SIG-M5 treated with dmso at 0.1 percent for 504 hours (cell line): Measurements from ENCODE around the gene PCNX1.
A peak's percentile ranks its signal among the peaks of the same experiment; 100 is the strongest.
"Not testable (repeated sequence)": the region's sequence is repeated elsewhere in the genome, so short reads cannot be mapped to it uniquely, and the experiment has no call there.

ENCODE experiments used
- DNase-seq: peaks from one replicate; lab custom pipeline; 2025; ENCODE audit not compliant: unreplicated experiment; lab: John Stamatoyannopoulos, UW

Gene PCNX1

DNA sequence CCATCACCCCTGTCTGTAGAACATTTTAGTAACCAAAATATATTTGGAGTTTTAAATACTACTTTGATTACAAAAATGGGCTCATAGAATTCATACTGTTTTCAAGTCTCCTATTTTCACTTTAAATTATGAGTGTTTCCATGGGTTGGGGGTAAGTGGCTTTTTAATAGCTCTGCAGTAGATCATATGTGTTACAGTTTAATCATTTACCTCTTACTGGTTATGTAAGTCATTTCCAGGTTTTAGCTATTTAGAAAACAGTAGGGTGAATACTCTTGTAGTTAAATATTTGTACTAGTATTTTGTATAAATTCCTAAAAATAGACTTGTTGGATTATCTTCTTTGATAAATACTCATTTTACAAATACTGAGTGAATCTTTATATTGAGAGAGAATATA is 8.2 kb downstream of the PCNX1 start:
- no peak for DNase-seq

GRCh38 chr14:70916300-70916699 is 9.0 kb downstream of the PCNX1 start:
- no peak for DNase-seq

- no peak for DNase-seq
These were observed 9.5 kb downstream of the PCNX1 start for GRCh38 chr14:70916799-70917198.

- DNase-seq = no peak
These were observed 10.4 kb downstream of the PCNX1 start for GRCh38 chr14:70917633-70918032.

GRCh38 chr14:70919774-70920173 is 12.5 kb downstream of the PCNX1 start:
- peak; percentile 42 for DNase-seq

- DNase-seq = no peak
These were observed 13.3 kb downstream of the PCNX1 start for GRCh38 chr14:70920608-70921007.

DNA sequence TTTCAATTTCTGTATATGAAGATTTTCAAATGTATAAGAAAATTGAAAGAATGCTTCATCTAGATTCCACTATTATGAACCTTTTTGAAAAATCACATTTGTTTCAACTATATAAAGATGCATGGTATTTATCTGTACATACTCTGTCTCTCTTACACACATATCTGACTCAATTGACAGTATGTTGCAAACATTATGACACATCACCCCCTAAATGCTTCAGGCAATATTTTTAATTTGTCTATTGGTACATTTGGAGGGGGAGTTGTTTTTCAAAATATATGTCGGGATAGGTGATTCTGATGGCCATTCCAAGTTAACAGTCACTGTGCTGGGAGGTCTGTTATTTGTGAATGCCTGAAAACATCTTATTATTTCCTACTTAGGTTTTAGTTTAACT is 14.4 kb downstream of the PCNX1 start:
- DNase-seq = no peak

GRCh38 chr14:70924521-70924920 is 17.3 kb downstream of the PCNX1 start:
- DNase-seq = no peak

- no peak for DNase-seq
These were observed 19.1 kb downstream of the PCNX1 start for GRCh38 chr14:70926235-70926830.

DNA sequence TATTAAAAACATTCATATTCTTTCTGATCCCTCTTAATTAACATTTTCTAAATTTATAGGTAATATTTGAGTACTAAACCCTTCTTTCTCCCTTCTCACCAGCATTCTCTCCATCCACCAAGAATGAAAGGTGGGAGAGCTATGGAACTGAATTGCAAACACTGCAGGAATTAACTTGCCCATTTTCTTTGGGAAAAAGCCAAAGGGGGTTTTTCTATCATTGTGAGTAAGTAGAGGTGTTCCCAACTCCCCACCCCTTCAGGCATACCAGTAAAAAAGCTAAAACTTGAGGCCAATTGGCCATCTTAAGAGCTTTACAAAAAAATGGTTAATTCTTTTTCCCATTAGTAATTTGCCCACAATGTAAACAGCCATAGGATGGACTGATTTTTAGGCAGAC is 23.7 kb downstream of the PCNX1 start:
- DNase-seq = no peak

DNA sequence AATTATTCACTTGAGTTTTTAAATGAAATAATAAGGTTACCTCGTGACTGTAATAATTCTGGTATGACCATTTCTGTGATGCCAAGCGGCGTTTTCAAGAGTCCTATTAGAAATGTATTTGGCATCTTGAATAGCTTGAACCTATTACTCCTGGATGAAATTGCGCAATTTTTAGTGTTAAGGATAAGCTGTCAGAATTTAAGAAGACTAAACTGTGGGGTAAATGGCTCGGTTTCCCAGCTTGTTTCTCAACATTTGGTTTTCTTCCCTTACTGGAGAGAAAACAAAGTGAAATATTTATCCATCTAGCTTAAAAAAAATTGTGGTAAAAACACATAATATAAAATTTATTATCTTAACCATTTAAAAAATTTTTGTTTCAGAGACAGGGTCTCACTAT is 26.8 kb downstream of the PCNX1 start:
- DNase-seq = no peak

DNA sequence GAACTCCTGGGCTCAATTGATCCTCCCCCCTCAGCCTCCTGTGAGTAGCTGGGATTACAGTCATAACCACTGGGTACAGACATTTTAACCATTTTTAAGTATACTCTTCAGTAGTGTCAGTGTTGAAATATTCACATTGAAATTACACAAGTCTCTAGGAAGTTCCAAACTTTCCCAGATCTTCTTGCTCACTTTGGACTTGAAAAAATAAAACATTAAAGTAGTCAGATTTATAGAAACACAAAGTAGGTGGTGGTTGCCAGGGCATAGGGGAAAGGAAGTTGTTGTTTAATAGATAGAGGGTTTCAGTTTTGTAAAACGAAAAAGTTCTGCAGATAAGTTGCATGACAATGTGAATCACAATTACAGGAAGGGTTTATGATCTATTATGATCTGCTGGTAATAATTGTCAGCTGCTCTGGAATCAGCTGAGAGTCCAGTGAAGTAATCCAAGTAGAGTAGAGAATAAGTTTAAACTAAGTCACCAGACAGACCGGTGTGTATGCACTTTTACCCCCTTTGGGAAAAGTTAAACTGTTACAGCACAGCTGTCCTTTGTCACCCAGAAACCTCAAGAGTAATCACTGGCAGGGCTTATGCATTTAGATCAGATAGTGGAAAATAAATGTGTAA is 27.4 kb downstream of the PCNX1 start:
- DNase-seq = no peak

- DNase-seq = no peak
These were observed 27.9 kb downstream of the PCNX1 start for GRCh38 chr14:70935135-70935534.

DNA sequence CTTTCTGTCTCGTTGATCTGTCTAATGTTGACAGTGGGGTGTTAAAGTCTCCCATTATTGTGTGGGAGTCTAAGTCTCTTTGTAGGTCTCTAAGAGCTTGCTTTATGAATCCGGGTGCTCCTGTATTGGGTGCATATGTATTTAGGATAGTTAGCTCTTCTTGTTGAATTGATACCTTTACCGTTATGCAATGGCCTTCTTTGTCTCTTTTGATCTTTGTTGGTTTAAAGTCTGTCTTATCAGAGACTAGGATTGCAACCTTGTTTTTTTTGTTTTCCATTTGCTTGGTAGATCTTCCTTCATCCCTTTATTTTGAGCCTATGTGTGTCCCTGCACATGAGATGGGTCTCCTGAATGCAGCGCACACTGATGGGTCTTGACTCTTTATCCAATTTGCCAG is 32.4 kb downstream of the PCNX1 start:
- not testable (repeated sequence) for DNase-seq

DNA sequence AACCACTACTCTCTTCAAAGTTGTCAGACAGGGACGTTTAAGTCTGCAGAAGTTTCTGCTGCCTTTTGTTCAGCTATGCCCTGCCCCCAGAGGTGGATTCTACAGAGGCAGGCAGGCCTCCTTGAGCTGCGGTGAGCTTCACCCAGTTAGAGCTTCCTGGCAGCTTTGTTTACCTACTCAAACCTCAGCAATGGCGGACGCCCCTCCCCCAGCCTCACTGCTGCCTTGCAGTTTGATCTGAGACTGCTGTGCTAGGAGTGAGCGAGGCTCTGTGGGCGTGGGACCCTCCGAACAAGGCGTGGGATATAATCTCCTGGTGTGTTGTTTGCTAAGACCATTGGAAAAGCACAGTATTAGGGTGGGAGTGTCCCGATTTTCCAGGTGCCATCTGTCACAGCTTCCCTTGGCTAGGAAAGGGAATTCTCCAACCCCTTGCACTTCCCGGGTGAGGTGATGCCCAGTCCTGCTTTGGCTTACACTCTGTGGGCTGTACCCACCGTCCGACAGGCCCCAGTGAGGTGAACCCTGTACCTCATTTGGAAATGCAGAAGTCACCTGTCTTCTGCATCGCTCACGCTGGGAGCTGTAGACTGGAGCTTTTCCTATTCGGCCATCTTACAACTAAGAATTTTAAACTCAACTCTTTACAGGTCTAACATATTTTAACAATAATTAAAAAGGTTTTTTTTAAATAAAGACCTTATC is 34.5 kb downstream of the PCNX1 start:
- not testable (repeated sequence) for DNase-seq

- DNase-seq = no peak
These were observed 35.1 kb downstream of the PCNX1 start for GRCh38 chr14:70942342-70942706.

- DNase-seq = not testable (repeated sequence)
These were observed 35.5 kb downstream of the PCNX1 start for GRCh38 chr14:70942721-70943120.

- DNase-seq = no peak
These were observed 36.6 kb downstream of the PCNX1 start for GRCh38 chr14:70943838-70944237.

- DNase-seq = no peak
These were observed 40.5 kb downstream of the PCNX1 start for GRCh38 chr14:70947739-70948138.

DNA sequence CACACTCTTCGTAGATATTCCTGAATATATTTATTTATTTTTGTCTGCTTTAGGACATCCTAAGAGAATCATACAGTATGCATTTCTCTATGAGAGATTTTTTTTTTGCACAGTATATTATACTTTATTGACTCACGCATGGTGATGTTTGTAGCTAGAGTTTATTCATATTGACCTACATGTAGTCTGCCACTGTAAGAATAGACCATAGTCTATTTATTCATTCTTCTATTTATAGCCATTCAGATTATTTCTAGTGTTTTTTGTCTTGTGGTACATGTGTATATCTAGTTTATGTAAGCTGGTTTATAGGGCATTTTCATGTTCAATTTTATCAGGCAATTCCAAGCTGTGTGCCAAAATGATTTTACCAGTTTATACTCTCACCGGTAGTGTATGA is 45.2 kb downstream of the PCNX1 start:
- no peak for DNase-seq

DNA sequence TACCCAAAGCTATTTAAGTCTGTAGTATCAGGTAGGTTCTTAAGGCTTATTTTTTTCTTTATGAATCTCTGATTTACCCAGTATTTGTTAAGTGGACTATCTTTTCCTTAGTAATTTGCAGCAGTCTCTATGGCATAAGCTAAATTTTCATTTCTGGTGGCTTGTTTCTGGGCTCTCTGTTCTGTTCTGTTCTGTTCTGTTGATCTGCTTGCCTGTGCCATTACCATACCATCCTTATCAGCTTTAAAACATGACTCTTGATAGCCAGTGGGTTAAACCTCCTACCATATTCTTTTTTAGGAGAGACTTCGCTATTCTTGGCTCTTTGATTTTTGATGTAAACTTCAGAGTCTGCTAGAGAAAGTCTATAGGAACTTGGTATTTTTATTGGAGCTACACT is 46.8 kb downstream of the PCNX1 start:
- no peak for DNase-seq
